ENCODE measurements around the gene NIBAN1.
"Not testable (repeated sequence)": the region's sequence is repeated elsewhere in the genome, so short reads cannot be mapped to it uniquely, and the experiment has no call there.

The NIBAN1 gene, protein sequence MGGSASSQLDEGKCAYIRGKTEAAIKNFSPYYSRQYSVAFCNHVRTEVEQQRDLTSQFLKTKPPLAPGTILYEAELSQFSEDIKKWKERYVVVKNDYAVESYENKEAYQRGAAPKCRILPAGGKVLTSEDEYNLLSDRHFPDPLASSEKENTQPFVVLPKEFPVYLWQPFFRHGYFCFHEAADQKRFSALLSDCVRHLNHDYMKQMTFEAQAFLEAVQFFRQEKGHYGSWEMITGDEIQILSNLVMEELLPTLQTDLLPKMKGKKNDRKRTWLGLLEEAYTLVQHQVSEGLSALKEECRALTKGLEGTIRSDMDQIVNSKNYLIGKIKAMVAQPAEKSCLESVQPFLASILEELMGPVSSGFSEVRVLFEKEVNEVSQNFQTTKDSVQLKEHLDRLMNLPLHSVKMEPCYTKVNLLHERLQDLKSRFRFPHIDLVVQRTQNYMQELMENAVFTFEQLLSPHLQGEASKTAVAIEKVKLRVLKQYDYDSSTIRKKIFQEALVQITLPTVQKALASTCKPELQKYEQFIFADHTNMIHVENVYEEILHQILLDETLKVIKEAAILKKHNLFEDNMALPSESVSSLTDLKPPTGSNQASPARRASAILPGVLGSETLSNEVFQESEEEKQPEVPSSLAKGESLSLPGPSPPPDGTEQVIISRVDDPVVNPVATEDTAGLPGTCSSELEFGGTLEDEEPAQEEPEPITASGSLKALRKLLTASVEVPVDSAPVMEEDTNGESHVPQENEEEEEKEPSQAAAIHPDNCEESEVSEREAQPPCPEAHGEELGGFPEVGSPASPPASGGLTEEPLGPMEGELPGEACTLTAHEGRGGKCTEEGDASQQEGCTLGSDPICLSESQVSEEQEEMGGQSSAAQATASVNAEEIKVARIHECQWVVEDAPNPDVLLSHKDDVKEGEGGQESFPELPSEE

DNA sequence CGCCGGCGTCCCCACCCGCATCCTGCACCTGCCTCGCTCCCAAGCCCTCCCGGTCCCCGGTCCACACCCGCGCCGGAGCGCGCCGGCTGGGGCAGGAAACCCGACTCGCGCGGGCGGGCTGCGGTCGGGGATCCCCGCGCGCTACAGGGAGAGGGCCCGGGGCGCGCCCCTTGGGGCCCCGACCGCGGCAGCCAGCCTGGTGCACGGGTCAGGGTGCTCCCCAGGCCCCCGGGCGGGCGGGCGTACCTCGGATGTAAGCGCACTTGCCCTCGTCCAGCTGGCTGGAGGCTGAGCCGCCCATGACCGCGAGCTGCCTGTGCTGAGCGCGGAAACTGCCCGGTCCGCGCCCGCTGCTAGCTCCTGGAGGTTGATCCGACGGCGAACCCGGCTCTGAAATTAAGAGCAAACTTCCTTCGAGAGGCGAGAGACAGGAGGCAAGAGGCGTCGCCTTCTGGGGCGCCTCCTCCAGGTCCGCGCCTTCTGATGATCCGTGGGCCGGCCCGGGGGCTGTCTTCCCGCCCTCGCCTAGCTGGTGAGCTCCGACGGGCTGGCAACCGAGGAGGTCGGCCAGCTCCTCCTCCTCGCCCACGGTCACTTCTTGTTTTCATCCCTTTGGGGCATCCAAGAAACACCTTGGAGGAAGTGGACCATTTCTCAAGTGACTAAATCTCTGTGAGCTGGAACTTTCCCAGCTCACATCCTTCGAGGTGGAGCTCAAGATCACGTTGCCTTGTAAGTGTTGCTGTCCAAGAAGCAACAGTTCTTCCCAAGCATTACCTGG is at the start of gene NIBAN1:
NIBAN1 (minus strand) TSS at position 453 of the 781 bp plus-strand sequence; CDS start at position 301, 152 bp downstream.
- peak; percentile 19 for DNase-seq

DNA sequence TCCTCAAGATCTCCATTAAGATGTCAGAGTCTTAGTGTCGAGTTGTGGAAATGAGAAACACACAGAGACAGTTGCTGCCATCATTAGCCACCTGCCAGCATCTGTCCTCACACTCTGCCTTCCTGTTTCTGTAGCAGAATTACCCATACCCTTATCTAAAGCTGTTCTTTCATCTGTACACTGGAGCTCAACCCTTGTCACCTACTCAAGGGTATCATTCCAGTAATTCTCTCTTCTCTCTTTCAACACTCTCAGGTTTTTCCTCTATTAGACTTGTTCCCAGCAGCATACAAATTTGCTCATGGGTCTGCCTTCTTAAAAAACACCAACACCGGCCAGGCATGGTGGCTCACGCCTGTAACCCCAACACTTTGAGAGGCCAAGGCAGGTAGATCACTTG is 43.7 kb upstream of the NIBAN1 start:
- peak; percentile 30 for DNase-seq

DNA sequence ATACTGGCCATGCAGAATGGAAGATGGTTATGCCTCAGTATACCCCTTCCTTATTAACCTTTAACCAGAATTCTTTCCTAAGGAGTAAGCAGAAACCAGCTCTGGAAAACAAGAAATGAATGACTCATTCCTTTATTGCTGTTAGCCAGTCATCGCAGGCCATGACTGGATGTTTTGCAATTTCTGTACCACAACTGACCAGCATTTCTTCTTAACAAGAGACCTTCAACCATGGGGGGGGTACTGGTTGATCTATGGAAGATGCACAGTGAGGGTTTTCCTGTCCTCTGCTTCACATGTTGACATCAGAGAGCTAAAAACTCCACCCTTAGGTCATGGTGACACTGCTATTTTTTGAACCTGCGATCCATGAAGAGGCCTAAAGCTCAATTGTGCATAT is 43.0 kb upstream of the NIBAN1 start:
- DNase-seq = peak; percentile 87

DNA sequence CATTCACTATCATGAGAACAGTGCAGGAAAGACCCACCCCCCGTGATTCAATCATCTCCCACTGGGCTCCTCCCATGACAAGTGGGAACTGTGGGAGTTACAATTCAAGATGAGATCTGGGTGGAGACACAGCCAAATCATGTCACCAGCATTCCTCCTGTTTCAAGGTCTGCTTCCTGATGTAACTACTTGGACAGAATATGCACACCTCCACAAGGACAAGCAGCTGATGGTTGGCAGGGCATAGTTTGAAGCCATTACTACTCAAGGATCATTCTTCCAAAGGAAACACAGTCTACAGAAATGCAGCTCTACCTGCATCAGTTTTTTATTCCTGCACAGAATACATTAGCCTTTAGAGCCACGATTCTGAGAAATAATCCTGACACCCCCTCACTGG is 42.6 kb upstream of the NIBAN1 start:
- DNase-seq = no peak

DNA sequence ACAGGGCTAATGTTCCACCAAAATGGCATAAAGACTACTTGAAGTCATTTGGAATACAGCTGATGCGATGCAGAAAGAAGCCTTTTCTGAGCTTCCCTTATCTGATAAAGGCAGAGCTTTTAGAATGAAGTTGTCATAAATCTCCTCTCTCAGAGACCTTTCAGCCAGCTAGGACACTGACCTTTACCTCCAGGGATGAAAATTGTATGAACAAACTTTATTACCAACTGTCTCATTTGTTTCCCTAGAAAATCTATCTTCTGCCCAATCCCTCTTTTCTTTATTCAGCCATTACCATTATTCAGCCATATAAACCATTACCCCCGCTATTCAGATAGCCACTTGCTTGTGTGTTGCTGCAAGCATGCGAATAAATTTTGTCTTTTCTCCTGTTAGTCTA is 41.3 kb upstream of the NIBAN1 start:
- DNase-seq = no peak

DNA sequence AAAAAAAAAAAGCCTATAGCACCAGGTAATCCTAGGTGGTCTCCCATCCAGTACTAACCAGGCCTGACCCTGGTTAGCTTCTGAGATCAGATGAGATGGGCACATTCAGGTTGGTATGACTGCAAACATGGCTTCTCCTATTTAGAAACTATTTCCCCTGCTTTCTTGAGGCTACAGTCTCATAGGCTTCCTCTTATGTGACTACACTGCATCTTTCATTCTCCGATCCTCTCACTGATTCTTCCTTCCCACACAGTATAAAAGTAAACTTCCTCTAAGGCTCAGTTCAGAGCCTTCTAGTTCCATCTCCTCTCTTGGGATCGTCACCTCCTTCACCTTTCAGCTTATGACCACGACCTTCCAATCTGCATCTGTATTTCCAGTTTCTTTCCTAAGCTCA is 40.6 kb upstream of the NIBAN1 start:
- DNase-seq = peak; percentile 15

DNA sequence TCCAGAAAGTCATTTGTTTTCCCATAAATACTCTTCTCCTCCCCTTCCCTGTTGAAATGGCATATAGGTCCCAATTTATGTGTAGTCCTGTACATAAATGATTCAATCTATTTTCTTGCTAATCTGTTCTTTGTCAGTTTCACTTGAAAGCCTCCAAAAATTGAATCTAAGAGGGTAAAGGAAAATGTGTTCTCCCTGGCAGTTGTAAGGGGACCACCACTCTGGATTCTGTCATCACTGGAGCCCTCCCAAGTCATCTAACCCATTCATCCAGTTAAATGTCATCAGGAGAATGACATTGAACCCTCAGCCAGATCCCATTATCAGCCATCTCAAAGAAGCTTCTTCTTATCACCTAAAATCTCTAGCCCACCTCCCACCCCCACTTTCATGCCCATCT is 36.1 kb upstream of the NIBAN1 start:
- DNase-seq = no peak

DNA sequence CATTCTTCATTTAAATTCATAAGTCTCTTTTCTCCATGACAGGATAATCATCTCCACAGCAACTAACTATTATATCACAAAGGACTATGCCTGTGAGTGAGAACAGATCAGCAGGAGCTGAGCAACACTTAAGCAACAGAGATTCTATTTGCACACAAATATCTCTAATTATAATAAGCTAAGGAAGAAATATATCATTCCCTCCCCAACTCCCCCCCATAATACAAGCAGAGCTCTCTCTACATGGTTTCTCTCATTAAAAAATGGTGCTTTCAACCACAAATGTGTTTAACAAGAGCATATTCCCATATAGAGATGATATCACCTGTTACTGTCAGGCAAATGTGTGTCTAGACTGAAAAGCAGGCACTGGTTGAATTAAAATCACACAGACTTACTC is 34.5 kb upstream of the NIBAN1 start:
- no peak for DNase-seq

DNA sequence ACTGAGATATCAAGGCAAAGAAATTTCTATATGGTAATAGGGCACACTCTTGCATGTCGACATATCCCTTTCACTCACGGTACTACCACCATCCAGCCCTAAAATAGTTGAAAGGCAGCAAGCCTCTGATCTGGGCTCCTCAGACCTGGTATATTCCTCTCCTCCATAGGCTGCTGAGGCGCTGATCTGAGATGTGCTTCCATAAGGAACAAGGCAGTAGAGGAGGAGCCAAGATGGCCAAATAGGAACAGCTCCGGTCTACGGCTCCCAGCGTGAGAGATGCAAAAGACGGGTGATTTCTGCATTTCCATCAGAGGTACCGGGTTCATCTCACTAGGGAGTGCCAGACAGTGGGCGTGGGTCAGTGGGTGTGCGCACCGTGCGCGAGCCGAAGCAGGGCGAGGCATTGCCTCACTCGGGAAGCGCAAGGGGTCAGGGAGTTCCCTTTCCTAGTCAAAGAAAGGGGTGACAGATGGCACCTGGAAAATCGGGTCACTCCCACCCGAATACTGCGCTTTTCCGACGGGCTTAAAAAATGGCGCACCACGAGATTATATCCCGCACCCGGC is 27.1 kb upstream of the NIBAN1 start:
- not testable (repeated sequence) for DNase-seq

DNA sequence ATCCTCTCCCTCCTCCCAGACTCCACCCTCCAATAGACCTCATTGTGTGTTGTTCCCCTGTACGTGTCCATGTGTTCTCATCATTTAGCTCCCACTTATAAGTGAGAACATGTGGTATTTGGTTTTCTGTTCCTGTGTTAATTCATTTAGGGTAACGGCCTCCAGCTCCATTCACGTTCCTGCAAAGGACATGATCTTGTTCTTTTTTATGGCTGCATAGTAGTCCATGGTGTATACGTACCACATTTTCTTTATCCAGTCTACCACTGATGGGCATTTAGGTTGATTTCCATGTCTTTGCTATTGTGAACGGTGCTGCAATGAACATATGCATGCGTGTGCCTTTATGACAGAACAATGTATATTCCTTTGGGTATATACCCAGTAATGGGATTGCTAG is 25.7 kb upstream of the NIBAN1 start:
- DNase-seq = not testable (repeated sequence)

DNA sequence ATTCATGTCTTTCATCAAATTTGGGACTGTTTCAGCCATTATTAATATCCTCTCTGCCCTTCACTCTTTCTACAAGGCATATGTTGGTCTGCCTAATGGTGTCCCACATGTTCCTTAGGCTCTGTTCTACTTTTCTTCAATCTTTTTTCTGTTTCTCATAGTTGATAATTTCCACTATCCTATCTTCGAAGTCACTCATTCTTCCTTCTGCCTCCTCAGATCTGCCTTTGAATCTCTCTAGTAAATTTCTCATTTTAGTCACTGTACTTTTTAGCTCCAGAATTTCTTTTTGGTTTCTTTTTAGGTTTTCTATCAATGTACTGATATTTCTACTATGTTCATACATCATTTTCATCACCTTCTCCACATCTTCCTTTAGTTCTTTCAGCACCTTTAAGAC is 20.0 kb upstream of the NIBAN1 start:
- no peak for DNase-seq

DNA sequence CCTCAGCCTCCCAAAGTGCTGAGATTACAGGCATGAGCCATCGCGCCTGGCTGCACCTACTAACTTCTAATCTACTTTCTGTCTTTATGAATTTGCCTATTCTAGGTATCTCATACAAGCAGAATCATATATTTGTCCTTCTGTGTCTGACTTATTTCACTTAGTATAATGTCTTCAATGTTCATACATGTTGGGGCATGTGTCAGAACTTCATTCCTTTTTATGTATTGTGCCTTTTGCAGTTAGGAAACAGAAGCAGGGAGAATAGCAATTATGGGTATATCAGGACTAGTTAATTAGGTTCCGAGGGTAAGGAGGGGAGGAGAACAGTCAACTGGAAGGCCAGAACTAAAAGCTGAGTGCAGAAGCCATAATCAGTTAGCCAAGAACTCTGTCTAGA is 18.0 kb upstream of the NIBAN1 start:
- DNase-seq = no peak

DNA sequence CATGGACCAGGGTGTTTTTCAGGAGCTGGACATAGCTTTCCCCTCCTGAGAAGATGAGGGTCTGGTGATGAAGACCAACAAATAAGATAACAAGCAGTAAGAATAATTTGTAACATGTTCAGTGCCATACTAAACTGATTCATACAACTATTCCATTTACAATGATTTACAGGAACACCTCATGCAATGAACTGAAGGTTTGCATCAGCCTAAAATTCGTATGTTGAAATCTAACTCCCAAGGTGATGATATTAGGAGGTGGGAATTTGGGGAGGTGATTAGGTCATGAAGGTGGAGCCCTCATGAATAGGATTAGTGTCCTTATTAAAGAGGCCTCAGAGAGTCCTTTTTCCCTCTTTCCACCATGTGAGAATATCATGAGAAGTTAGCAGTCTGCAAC is 15.9 kb upstream of the NIBAN1 start:
- DNase-seq = no peak

DNA sequence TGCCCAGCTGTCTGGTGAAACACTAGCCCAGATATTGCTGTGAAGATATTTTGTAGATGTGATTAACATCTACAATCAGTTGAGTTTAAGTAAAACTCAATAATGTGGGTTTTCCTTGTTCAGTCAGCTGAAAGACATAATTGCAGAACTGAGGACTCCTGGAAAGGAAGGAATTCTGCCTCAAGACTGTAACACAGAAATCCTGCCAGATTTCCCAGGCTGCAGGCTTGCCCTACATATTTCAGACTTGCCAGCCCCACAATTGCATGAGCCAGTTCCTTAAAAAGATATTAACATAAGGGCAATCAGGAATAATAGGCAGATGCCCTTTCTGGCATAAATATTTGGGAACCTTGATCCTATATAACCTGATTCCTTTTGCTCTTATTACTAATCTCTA is 14.2 kb upstream of the NIBAN1 start:
- DNase-seq = no peak

DNA sequence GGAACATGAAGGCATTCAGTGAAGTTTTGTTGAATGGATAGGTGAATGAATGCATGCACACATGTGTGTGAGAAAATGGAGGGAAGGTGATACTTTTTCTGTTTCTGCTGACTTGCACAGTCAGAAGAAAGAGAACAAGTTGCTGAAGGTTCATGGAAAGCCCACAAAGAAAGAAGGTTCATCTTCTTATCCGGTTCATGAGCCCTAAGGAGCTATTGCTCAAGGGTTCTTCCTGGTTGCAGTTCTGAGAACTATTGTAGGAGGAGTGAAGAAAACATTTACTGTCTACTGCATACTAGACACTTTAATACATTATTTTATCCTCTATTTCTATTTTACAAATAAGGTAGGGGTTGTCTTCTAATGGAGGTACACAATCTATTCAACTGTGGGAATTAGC is 13.4 kb upstream of the NIBAN1 start:
- DNase-seq = peak; percentile 75

DNA sequence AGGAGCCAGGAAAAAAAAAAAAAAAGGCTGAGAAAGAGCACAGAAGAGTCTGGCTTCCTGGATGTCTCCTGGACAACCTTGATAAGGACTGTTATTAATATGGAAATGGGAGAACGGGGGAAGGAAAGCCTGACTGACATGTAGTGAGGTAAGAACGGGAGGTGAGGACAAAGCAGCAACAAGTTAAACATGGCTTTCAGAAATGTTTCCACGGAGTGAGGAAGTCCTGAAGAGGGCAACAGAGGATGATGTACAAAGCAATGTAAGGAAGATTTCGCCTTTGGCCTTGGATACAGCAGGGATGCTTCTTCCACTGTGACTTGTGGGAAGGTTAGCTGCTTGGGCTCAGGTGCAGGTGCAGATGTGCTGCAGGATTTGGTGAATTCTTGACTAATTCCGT is 11.9 kb upstream of the NIBAN1 start:
- no peak for DNase-seq

DNA sequence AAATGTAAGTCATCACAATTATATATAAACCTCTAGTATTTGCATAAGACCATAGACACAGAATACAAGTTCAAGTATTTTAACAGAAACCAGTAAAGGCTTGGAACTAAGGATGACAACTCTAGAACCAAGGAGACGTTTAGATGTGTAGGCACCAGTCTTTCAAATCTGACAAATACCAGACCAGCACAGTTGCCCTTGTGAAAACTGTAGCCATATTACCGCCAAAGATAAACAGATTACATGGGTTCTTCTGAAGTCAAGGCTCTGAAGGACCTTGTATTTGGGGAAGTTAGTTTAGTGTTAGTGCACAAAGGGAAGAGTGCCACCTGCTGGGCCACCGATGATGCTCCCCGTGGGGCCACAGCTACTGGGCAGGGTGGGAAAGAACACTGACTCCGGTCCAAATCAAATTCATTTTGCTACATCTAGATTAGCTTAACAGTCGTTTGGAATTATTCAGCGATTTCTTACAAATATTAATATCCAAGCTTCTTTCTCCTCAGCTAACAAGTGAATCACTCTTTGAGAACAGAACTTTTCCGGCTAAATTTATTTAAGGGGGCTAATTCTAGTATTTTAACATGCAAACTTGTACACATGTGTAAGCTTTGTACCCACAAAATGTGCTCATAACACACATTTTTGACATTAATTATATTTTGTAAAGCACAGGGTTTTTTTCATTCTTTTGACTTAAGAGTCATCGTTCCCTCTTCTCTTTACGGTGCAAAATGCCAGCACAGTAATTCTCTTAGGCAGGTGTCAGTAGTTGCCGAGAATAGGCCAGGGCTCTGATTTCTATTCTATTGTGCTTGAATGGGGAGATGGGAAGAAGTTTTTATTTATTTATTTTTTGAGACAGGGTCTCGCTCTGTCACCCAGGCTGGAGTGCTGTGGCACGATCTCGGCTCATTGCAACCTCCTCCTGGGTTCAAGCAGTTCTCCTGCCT is 8.0 kb upstream of the NIBAN1 start:
- peak; percentile 79 for DNase-seq

DNA sequence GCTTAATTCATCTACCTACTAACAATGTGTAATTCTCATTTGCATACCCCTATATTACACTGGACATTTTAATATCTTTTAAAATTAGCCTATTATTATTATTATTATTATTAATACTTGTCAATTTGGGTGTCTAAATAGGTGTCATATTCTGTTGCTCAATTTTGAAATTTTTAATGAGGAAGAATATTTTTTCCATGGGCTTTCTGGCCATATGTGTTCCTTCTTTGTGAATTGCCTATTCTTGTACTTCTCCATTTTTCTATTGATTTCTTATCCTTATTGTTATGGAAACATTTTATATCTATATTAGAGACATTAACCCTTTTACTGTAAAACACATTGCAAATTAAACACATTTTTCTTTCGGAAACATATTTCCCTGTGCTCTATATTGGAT is 6.4 kb upstream of the NIBAN1 start:
- DNase-seq = no peak

DNA sequence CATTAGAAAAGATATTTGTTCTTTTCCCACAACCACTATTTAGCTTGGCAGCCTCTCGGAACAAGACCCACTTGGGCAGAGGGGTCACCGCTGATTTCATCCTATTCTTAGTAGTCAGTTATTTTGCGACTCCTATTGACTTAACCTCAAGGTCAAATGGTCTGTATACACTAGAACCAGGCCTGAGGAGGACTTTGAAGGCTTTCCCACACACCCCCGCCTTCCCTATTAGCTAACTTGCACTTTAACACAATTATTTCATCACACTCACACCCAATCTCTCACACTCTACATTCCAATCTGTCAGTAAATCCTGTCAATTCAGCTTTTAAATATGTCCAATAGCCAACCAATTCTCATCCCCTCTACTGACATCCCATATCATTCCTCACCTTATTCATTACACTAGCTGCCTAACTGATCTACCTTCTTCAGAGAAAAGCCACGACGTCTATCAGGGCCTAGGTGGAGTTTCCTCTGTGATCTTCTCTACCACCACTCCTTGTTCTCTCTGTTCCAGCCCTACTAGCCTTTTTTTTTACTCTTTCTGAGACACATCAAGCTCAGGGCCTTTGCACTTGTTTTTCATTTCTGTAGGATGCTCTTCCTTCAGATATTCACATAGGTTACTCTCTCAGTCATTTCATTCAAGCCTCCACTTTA is 1.0 kb upstream of the NIBAN1 start:
- DNase-seq = no peak

DNA sequence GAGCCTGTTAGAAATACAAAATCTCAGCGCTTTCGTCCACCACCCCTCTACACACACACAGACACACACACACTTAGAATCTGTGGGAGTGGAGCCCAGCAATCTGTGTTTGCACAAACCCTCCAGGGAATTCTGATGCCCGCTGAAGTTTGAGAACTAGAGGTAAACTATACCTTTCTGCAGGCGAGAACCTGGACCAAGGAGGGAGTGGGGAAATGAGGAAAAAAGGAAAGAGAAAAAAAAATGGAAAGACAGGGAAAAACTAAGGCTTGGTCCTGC is 468 bp upstream of the NIBAN1 start:
- DNase-seq = no peak
